GM21528 (cell line): ENCODE results near the gene BAIAP2L2.

Experiments
- ATAC-seq: cut with Tn5 transposase; IDR thresholded peaks from one replicate; pipeline ENCODE4 v1.9.1; 2021; ENCODE audit warnings: mild to moderate bottlenecking, moderate library complexity; ENCODE audit not compliant: unreplicated experiment, low FRiP score

The BAIAP2L2 gene

DNA sequence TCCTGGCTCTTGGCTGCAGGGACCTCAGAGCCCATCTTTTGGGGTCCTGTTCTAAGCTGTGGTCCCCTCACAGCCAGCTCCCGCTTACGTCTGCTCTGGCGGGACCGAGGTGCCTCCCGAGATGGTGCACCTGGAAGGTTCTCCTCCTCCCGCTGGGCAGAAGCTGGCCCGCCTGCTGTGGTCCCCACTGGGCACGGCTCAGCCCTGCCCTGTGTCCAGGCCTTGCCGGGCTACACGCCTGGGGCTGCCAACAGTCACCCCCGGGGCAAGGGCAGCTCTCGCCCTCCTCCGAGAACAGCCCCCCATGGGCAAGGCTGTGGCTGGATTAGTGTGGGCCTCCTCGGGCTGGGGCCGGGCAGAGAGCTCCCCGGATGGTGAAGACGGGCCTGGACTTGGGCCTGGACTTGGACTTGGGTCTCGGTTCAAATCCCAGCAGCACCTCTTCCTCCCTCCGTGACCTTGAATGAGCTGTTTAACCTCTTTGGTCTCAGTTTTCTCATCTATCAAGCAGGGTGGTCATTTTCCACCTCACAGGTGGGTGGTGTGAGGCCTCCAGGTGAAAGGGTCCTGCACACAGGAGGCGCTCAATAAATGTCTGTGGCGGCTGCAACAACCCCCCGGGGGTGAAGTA, 998 bp downstream of the BAIAP2L2 start:
- no peak for ATAC-seq

DNA sequence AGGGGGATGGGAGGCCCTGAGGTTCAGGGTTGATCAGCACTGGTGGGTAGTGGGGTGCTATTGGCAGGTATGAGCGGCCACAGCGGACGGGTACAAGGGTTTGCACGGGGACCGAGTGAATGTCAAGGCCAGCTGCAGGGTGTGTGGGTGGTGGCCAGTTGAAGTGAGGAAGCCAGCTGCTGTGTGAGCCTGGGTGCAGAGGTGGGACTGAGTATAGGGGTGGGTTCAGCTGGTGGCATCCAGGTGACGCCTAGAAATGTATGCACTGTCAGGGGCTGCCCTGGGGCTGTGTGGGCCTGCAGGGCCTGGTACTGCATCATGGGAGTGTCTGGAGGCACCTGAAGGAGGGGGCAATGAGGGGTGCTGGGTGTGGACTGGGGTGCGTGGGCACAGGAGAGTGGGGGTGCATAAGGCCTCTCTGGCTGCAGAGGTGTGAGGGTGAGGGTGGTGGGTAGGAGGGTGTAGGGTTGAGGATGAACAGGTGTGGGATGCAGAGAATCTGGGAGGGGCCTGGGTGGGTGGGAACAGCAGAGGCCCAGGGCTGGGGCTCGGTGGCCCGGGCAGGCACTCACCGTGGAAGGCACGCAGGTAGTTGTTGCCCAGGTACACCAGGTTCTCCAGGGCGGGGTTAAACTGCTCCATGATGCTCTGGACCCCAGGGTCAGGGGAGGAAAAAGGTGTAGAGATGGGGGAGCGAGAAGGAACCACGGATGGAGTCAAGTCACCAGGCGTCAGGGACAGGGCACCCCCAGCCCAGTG, 1.7 kb downstream of the BAIAP2L2 start:
- ATAC-seq = no peak

DNA sequence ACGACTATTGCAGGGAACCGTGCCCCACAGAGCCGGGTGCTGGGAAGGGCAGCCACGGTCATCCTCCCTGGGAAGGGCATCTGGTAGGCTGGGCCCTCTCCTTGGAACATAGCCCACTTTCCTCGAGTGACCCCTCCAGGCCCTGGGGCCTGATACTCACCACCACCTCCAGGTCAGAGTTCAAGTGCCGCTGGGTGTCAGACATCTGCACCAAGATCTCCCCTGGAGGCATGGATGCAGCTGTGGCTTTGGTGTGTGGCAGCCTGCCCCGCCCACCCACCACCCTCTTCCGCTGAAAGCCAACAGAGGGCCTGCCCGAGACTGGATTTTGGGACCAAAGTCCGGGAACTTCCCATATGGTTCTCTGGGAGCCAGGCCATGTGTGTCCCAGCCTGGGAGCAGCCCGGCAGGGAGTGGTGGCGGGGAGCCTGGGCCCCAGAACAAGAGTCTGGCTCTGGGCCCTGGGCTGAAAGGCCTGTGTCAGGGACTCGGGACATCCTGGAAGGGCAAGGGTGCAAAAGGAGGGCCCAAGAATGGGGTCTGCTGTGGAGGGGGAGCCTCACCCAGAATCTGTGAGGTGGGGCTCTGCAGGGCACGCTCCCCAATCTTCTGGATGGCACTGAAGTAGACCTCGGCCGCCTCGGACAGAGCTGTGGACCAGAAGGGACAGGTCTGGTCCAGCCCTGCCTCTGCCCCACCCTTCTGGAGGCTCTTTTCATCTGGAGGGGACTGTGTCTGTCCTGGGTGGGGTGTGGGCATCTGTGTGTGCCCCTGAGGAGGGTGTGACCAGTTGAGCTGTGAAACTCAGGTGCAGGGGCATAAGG, 2.6 kb downstream of the BAIAP2L2 start:
- no peak for ATAC-seq

DNA sequence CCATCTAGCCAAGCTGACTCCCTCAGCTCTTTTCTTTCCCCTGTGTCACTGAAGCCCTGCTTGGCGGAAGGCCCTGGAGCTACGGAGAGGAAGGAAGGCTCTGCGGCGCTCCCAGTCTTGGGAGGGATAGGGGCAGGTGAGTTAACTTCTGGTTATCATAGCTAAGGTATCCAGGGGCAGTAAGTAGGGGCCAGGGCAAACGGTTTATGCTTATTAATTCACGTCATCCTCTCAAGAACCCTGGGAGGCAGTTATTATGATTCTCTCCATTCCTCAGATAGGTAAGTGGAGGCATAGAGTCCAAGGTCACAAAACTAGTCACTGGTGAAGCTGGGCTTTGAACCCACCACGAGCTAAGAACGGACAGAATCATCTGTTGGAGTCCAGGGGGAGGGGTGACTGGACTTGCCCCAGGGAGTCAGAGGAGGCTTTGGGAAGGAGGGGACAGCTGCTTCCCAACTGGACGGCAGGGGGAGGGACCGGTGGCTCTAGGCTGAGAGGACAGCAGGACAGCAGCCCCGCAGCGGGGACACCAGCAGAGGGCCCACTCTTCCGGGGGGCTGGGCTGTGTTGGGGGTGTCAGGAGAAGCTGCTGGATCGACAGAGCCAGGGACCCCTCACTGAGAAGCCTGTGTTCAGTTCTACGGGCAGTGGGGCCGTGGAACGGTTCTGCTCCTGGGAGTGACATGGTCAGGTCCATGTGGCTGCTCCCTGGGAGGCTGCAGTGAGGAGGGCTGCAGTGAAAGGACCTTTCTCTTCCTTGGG, 3.5 kb downstream of the BAIAP2L2 start:
- no peak for ATAC-seq

DNA sequence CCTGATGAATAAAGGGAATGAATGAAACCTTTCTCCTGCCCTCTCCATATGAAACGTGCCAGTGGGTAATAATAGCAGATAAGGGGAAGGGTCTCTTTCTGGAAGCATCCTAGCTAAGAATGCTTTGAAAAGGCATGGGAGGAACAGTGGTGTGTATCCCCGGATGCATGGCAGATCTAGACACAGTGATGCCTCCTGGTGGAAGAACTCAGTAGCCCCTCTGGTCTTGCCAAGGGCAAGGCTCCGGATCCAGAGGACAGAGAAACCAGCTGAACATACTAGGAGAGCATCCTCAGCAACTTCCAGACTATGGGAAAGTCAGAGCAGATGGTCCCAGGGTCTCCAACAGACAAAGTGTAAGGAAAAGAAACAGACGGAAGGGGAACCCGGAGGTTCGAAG, 6.4 kb downstream of the BAIAP2L2 start:
- no peak for ATAC-seq

DNA sequence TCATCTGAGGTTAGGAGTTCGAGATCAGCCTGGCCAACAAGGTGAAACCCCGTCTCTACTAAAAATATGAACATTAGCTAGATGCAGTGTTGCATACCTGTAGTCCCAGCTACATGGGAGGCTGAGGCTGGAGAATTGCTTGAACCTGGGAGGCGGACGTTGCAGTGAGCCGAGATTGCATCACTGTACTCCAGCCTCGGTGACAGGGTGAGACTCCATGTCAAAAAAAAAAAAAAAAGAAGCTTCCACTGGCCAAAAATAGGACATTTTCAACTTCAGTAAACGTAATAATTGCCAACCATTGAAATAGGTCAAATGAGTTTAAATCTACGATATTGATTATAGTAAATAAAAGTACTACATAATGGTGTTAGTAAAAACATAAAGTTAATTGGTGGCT, 6.8 kb downstream of the BAIAP2L2 start:
- ATAC-seq = no peak

DNA sequence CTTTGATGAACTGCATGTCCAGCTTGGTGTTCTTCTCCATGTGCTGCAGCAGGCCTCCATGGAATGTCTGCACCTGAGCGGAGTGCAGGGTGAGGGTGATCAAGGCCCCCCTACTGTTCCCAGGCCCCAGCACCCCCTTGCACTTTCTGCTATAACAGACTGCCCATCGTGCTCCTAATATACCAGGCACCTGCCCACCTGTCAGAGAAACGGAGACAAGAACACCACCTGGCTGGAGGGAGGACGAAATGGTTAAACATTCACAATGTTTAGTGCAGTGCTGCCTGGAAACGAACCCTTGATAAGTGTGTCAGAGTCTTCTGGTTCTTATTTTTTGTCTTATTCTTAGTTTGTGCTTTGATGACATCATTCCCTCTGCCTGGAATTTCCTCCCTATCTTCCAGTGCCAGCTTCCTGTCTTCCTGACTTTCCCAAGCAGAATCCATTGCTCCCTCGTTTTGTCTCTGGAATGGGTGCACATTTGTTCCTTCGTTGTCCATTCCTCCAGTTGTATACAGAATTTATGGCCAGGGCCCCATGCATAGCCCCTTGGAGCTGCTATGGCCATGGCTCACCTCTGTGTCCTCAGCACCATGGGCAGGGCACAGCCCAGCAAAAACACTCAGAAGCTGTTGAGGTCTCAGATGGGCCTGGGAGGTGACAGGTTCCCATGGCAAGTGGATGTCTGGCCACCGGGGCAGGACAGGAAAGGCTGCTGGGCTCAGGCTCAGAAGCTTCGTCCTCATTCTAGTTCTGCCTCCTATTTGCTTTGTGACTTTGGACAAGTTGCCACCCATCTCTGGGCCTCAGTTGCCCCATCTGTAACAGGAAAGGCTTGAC, 11.9 kb downstream of the BAIAP2L2 start:
- no peak for ATAC-seq

DNA sequence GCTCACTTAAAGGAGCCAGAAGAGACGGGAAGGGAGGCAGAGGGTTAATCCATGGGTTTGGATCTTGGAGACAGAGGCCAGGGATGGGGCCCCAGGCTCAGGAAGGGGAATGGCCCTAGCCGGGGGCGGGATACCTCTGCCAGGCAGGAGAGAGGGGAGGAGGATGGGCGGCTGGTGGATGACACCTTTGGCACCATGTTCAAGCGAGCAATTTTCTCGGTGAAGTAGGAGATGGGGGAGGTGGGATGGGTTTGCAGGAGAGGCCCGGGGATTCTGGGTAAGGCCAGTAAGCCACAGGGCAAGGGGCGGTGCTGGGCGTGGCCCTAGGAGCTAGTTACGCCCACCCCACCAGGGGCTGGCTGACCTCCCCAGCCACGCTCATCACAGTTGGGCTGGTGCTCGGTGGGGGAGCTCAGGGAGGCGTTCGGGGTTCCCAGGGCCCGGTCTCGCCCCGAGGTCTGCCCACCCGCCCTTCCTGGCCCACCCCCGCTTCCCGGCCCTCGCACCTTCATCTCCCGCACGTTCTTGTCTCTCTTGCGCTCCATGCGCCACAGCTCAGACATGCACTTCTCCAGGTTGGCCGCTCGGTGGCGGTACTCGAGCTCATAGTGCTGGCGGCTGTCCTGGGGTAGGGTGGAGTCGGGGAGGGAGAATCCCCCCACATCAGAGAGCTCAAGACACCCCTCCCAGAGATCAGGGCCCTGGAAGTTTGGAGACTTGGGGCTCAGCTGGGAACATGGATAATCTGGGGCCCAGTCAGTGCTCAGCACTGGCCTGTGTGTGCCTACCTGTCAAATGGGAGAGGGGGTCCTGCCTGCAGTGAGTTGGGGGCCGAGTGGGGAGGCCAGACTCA, 12.7 kb downstream of the BAIAP2L2 start:
- no peak for ATAC-seq

DNA sequence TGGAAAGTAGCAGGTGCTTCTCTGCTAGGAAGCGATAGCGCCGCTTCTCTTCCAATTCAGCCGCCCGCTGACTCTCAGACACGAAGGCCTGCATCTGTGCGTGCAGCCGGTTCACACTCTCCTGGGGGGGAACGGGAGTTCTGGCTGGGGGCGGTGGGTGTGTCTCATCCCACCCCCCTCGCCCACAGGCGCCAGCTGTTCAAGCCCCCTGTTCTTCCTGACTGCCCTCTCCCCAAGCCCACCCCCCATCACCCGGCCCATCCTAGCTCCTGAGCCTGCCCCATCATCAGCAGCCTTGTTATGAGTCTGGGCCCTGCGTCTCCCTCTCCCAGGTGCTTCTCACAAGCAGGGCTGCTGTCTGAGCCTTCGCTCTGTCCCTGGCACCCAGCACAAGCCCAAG, 13.4 kb downstream of the BAIAP2L2 start:
- no peak for ATAC-seq

DNA sequence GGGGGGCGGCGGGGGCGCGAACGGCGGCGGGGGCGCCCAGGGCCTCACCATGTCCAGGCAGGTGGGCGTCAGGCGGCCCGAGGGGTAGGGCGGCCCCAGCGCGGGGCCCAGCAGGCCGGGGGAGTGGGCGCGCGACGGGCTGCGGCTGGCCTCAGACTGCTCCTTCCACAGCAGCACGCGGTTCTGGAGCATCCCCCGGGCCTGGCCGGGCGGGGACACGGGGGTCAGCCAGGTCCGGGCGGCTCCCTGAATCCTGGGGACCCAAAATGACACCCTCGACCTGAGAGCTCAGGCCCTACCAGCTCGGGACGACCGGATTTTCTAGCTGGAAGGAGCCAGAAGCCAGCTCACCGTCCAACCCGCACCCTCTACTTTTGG, 21.0 kb downstream of the BAIAP2L2 start:
- no peak for ATAC-seq

DNA sequence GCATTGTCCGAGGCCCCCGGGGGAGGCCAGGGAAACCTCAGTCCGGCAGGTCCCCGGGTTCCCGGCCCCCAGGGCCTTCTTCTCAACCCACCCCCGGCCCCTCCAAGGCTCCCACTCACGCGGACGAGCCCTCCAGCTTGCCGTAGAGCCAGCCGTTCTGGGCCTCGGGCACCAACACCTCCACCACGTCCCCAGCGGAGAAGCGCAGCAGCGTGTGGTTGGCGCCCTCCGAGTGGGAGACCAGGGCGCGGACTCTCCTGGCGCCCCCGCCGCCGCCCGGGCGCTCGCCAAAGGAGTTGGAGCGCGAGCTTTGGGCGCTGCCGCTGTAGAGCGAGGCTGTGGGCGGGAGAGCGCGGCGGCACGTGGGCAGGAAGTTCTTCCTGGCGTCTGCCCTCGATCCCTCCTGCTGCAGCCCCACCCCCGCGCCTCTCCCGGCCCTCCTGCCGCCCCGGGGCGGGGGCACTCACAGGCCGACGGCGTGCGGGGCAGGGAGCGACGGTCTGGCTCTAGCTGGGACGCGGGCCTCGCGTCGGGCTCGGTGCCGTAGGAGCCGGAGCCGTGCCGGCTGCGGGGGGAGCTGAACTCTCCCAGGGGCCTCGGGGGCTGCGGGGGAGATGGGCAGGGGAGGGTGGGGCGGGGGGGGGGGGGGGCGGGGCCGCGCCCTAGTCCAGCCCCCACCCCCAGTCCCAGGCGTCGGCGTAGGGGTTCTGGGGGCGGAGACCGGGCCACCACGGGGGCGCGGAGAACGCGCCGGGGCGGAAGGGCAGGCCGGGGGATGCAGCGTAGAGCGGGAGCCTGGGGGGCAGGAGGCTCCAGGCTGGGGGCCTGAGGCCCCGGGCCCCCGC, 21.6 kb downstream of the BAIAP2L2 start:
- ATAC-seq = no peak

DNA sequence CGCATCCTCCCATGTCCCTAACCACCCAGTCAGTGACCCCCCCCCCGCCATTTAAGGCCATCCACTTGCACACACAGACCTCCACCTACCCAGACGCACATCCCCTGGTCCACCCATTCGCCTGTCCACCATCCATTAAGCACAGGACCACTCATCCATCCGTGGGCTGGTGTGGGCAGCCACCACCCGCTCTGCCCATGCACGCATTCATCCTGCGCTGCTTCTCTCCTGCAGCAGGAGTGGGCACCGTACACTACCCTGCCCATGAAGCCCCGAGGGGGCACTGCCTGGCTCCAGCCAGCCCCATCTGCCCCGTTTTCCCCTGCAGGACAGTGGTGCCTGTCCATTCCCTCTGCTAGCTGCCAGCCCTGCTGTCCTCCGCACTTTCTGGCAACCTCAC, 22.6 kb downstream of the BAIAP2L2 start:
- no peak for ATAC-seq

DNA sequence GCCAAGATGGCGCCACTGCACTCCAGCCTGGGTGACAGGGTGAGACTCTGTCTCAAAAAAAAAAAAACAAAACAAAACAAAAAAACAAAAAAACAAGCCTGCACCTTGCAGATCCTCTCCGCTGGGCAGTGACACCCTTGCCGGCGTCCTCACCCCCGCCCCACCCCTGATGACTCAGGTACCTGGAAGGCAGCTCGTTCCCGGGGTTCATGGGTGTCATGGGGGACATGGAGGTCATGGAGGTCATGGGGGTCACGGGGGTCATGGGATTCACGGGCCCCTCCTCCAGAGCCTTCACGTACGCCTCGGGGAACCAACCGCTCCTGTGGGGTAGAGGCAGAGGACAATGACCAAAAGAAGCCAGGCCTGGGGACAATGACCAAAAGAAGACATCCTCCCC, 23.5 kb downstream of the BAIAP2L2 start:
- ATAC-seq = no peak

DNA sequence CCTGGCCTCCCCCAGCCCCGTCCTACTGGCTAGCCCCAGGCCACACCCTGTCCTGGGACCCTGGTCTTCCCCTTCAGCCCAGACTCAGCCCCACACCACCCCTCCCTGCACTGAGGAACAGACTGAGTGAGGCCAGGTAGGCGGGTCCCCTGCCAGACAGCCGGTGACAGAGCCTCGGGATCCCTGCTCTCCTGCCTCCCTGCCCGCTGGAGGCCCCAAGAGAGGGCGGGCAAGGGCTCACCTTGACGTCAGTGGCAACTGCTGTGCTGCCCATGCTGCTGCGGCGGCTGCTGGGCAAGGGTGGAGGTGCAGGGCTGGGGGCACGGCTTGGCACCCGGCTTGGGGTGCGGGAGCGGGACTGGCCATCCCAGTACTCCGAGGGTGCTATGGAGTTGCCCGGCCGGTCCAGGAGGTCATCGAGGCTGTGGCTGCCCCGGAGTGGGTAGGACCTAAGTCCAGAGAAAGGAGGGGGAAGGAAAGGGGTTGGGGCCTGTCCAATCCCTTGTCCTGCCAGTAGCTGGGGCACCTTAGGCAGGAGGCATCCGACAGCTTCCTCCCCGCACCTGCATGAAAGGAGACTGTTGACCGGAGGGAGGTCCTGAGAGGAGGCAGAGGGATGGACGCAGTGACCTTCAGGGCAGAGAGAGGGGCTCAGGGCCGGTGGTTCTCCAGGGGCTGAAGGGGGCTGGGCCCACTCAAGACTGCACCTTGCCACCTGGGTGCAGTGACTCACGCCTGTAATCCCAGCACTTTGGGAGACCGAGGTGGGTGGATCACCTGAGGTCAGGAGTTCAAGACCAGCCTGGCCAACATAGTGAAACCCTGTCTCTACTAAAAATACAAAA, 24.3 kb downstream of the BAIAP2L2 start:
- no peak for ATAC-seq

DNA sequence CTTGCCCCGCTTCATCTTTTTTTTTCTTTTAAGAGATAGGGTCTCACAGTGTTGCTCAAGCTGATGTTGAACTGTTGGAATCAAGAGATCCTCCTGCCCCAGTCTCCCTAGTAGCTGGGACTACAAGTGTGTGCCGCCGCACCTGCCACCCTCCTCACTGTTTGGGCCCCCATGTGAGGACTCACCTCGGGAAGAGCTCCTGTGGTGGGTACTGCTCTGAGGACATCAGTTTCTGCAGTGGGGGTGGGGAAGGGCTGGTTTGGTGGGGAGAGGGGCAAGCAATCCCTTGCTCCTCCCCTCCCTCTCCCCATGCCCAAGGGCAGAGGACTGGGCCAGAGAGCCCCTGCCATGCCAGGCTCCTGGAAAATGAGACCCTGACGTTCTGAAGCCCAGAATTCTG, 25.0 kb downstream of the BAIAP2L2 start:
- no peak for ATAC-seq

DNA sequence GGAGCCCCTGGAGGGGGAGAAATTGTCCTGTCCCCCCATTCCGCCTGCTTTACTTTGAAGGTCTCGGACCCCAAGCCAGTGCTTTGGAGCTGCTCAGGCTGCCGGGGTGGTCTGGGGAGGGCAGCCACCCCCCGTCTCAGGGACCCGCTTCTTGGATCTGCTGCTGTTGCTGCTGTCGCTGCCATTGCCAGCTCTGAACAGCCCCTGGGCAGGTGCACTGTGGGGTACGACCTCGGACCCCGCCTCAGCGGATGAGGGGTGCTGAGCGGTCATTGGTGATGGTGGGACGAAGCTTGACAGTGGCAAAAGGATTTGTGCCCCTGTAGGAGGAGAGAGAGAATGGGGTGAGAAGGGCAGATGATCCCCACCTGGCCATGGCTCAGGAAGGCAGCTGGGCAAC, 25.4 kb downstream of the BAIAP2L2 start:
- ATAC-seq = no peak

DNA sequence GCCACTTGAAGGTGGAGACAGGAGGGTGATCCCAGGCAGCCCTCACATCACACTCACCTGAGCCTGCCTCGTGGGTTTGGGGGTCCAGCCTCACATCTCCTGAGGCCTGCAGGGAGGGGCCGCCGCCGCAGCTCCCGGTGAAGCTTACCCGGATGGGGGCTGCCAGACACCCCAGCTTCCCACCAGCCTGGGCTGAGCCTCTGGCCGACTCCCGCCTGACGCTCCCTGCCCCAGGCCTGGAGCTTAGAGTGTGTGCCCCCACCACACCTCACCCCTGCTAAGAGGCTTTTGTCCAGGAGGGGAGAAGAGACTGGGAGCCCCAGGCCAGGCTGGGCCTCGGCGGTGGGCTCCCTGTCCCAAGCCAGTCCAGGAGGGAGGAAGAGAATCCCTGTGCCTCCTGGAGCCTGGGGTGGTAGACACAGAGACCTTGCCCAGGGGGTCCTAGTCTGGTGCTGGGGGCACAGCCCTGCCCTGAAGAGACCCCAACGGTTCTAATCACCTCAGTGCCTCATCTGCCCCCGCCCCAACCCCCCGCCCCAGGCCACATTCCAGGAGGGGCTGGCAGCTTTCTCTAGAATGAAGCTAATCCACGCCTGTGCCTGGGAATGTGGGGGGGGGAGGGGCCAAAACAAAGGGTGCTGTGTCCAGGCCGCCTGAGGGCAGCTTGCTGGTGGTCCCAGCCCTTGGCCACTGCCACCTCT, 26.4 kb downstream of the BAIAP2L2 start, which contains the start of gene SLC16A8:
Gene SLC16A8 (minus strand): TSS at position 254 of the 701 bp plus-strand sequence. CDS start 1,311 bp downstream, outside the sequence.
- no peak for ATAC-seq
